ENCODE measurements around the gene HIC1. TPM values are rescaled to one million over a fixed set of nuclear protein-coding genes. Genes with fewer than 3 reads are reported as not detected.

The HIC1 gene
- total and polyA plus RNA-seq, 5 experiments from 2014 or later = 0.08 to 1.6 (median 0.81) TPM; not detected in 1

DNA sequence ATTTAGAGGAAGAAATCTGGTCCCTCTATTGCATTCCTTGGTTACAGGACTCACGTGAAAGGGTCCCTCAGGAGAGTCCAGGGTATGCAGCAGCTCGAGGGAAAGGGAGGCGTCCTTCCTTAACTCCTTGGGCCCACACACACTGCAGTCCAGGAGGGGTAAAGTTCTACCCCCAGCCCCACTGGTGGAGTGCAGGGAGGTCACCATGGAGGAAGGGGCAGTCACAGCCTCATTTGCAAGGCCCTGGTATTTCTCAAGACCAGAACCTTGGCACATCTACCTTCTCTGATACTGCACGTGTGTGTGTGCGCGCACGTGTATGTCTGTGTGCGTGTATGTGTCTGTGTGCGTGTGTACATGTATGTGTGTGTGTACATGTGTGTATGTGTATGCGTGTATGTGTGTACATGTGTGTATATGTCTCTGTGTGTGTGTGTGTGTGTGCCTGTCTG, 11.1 kb downstream of the HIC1 start:
- Mint-ChIP-seq H3K4me3 (no peak overlapping the region), H3K4me1 (peaks cover 0 to 20% (median 6%) of the 10 kb centered on the region in 4 donors), H3K36me3 (peaks cover 16 to 97% (median 83%) of the 10 kb centered on the region in 3 donors), H3K27me3 (peaks cover 2 to 32% (median 17%) of the 10 kb centered on the region in 5 donors), H3K27ac (no peak overlapping the region), H3K9me3 (no peaks in the 10 kb centered on the region)
- ATAC-seq (no peak), DNase-seq (no peak)
- POLR2A ChIA-PET = no interaction called here

DNA sequence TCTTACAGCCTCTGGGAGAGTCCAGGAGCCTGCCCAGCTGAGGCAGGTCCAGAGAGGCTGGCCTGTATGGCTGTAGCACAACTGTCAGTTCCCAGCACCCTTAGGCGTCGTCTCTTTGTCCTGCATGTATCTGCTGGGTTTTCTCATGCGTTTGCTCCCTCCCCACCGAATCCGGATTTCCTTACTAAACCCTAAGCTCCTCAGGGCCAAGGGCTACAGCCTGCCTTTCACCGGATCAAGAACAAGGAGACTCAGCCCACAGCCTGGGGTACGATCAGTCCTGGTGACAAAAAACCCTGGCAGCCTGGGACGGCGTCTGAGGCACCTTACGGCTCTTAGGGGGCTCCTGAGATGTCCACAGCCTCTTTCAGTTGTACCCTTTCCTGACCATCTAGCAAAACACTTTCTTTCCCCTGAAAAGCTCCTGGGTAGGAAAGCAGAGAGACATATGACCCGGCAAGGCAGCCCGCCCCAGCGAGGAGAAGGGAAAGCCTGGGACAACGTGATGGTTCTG, 12.2 kb downstream of the HIC1 start:
- POLR2A ChIA-PET = interaction anchor here (0.5 kb wide), 1 partner anchor 24 kb away, joined by 3 read pairs; no protein-coding TSS in a partner anchor
- H3K36me3 Mint-ChIP-seq = peaks cover 16 to 97% (median 78%) of the 10 kb centered on the region in 3 donors
- H3K9me3 Mint-ChIP-seq = no peaks in the 10 kb centered on the region
- no peak overlapping the region for H3K4me3 Mint-ChIP-seq
- ATAC-seq (no peak), DNase-seq (no peak)
- H3K27me3 Mint-ChIP-seq = peaks cover 2 to 22% (median 13%) of the 10 kb centered on the region in 5 donors
- peaks cover 0 to 21% (median 6%) of the 10 kb centered on the region in 4 donors for H3K4me1 Mint-ChIP-seq
- H3K27ac Mint-ChIP-seq = peak overlapping the region in 1 of 10 donors; percentile 53

DNA sequence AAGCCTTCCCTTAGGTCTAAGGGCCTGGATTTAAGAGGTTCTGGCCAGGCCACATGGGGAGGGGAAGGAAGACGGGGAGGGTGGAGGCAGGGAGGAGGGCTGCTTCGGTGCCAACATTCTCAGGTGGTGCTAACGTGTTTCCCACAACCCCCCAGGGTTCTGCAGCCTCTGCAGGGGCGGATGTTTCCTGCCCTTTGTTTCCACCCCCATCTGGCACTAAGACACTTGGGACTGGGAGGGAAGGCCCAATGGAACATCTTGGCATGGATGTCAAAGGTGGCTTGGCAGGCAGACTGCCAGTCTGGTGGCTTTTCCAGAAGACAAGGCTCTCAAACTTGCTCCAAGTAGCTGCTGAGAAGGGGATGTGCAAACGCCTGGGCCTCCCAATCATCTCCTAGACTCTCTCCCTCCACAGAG, 12.7 kb downstream of the HIC1 start:
- Mint-ChIP-seq H3K36me3 (peaks cover 16 to 97% (median 78%) of the 10 kb centered on the region in 3 donors), H3K4me3 (no peak overlapping the region), H3K27me3 (peaks cover 2 to 19% (median 13%) of the 10 kb centered on the region in 5 donors), H3K27ac (peak overlapping the region in 1 of 10 donors; percentile 53), H3K4me1 (peaks cover 0 to 20% (median 6%) of the 10 kb centered on the region in 4 donors), H3K9me3 (no peaks in the 10 kb centered on the region)
- ATAC-seq = no peak
- POLR2A ChIA-PET = interaction anchor here (0.5 kb wide), 1 partner anchor 24 kb away, joined by 3 read pairs; no protein-coding TSS in a partner anchor
- no peak for DNase-seq

DNA sequence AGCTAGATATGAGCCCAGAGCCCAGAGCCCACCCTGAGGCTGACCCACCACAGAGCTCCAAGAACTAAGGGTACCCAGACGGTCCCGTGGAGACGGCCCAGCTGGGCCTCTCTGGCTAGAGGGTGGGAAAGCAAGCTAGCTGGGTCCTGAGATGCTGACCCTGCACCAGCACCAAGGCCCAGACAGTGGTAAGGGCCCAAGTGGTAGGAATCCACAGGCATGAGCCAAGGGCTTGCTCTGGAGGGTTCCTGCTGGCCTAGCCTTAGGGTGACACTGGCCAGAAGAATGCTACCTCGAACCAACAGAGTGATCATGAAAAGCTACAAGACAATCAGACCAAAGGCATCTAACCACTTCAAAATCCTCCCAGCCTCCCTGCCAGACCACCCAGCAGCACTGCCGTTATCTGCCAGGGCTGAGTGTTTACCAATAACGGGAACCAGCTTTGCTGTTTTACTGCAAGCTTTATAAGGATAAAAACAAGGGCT, 13.2 kb downstream of the HIC1 start:
- H3K9me3 Mint-ChIP-seq = no peaks in the 10 kb centered on the region
- H3K4me3 Mint-ChIP-seq = no peak overlapping the region
- ATAC-seq (no peak), DNase-seq (no peak)
- H3K27ac Mint-ChIP-seq = peak overlapping the region in 4 of 10 donors; percentile 43 to 67 (median 56)
- peaks cover 0 to 22% (median 6%) of the 10 kb centered on the region in 4 donors for H3K4me1 Mint-ChIP-seq
- POLR2A ChIA-PET = interaction anchor here (0.9 kb wide), 1 partner anchor 11 kb away, joined by 4 read pairs; no protein-coding TSS in a partner anchor
- H3K27me3 Mint-ChIP-seq = peaks cover 2 to 19% (median 13%) of the 10 kb centered on the region in 5 donors
- H3K36me3 Mint-ChIP-seq = peaks cover 16 to 97% (median 78%) of the 10 kb centered on the region in 3 donors

DNA sequence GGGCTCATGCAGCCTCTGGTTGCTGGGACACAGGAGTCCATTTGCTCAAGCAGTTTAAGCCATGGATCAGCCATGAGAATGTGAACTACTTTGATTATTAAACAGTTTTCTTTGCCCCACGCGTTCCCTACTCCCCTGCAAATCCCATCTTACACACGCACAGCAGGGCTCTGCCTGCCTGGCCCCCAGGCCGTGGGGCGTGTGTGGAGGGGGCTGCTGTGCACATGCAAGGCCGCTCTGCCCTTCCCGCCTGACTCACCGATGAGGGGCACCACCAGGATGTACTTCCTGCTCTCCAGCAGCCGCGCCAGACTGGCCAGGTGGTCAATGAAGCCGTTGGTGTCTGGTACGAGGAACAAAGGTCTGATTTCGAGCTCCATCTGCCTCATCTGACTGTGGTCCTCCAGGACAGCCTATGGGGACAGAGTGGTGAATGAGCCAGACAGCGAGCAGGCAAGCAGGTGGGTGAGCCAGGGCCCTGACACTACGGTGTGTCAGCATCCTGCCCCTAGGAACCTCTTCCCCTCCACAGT, 13.7 kb downstream of the HIC1 start:
- POLR2A ChIA-PET = interaction anchor here (0.9 kb wide), 1 partner anchor 12 kb away, joined by 4 read pairs; no protein-coding TSS in a partner anchor
- no peak for ATAC-seq
- Mint-ChIP-seq H3K9me3 (no peaks in the 10 kb centered on the region), H3K27ac (peak overlapping the region in 7 of 10 donors; percentile 43 to 84 (median 48)), H3K27me3 (peaks cover 2 to 14% (median 13%) of the 10 kb centered on the region in 5 donors), H3K4me1 (peaks cover 0 to 22% (median 6%) of the 10 kb centered on the region in 4 donors), H3K4me3 (no peak overlapping the region), H3K36me3 (peaks cover 16 to 95% (median 73%) of the 10 kb centered on the region in 3 donors)
- DNase-seq = no peak

DNA sequence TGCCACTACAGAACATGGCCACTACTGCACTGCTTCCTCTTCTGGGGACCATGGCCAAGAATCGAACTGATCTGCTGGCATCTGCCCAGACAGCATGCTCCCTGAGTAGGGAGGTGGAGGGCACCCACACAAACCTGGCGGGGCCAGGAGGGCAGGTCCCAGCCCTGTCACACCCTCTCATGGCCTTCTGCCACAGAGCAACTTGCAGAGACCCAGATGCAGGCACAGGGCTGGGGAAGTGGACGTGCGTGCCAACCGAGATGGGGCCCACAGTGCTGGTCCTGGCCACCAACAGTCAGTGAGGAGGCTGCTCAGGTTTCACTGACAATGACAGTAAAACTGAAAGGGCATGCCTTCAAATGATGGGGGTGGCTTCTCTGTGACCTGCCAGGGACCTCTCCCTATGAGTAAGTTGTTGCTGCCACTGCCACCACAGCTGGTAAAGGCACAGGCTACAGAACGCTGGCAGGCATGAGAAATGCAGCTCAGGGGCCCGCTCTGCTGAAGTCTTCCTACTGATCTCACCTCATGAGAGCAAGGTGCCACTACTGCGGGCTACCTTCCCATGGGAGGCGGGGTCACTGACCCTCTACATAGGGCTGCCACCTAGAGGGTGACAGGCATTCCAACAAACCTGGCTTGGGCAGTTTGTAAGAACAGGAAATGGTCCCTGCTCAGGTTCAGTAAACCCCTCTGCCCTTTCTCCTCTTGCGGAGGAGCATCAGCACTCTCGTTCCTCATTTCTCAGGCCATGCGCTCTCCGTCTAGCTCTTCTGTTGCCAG, 15.5 kb downstream of the HIC1 start:
- peak overlapping the region in 1 of 10 donors; percentile 30 for H3K4me3 Mint-ChIP-seq

DNA sequence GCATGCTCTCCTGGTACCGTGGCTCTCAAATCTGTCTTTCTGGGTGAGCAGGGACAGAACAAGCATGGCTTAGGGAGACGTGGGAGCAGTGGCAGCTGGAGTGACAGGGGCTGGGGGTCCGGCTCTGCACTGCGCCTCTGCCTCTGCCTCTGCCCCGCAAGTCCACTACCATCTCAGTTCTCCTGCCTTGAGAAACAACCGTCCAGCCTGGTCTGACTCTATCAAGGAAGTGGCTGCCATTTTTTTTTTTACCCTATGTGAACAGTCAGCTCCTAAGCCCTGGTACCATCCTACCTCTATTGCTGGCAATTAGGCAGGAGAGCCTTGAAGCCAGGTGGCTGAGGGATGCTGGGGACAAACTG, 16.1 kb downstream of the HIC1 start:
- POLR2A ChIA-PET = no interaction called here
- no peak for ATAC-seq
- Mint-ChIP-seq H3K27me3 (peaks cover 0 to 4% (median 1%) of the 10 kb centered on the region in 5 donors), H3K4me1 (peaks cover 0 to 24% (median 6%) of the 10 kb centered on the region in 4 donors), H3K27ac (peak overlapping the region in 3 of 10 donors; percentile 53 to 77 (median 55)), H3K9me3 (no peaks in the 10 kb centered on the region), H3K4me3 (no peak overlapping the region), H3K36me3 (peaks cover 8 to 81% (median 59%) of the 10 kb centered on the region in 3 donors)
- DNase-seq = no peak

More for the DNA sequence above, 15.5 kb downstream of the HIC1 start:
- POLR2A ChIA-PET = no interaction called here
- DNase-seq = no peak
- Mint-ChIP-seq H3K4me1 (peaks cover 0 to 19% (median 5%) of the 10 kb centered on the region in 4 donors), H3K27ac (peak overlapping the region in 4 of 10 donors; percentile 24 to 77 (median 41)), H3K36me3 (peaks cover 8 to 82% (median 61%) of the 10 kb centered on the region in 3 donors), H3K9me3 (no peaks in the 10 kb centered on the region), H3K27me3 (peaks cover 0 to 6% (median 1%) of the 10 kb centered on the region in 5 donors)
- ATAC-seq = peak in 1 of 2 donors; percentile 38

DNA sequence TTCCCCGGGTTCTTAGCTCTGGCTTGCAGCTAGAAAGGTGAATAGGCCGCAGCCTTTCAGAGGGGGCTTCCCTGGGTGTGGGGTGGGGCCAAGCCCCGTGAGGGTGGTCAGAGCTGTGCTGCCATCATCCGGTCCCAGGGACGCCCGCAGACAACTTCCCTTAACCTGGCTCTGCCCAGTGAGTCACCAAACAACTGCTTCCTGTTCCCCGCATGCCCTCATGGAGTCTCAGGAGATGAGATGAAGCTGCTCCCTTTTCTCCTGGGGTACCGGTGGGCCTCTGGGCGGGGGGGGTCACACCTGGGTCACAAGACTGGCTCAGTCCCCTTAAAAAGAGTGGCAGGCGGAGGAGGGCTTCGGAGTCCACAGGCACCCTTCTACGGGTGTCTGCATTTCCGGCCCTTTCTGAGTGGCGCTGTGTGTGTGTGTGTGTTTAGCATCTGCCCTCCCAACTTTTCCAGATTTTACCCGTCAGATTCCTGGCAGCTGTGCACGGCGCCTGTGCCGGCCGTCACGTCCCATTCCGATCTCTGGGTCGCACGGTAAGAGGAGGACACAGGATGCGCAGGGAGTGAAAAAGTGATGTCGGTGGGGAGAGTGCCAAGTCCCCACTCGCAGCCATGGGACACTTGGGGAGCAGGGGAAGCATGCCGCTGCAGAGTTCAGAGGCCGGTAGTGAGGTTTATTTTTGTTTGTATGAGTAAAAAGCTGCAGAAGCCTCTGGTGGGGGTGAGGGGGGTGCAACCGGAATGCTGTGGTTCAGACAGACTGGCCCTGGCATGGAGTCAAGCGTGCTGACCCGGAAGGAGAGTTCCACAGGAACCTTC, 16.8 kb downstream of the HIC1 start:
- no peaks in the 10 kb centered on the region for H3K9me3 Mint-ChIP-seq
- no peak for DNase-seq
- H3K4me3 Mint-ChIP-seq = no peak overlapping the region
- H3K36me3 Mint-ChIP-seq = peaks cover 4 to 80% (median 60%) of the 10 kb centered on the region in 3 donors
- H3K4me1 Mint-ChIP-seq = peaks cover 0 to 26% (median 6%) of the 10 kb centered on the region in 4 donors
- H3K27me3 Mint-ChIP-seq = peaks cover 0 to 4% (median 0%) of the 10 kb centered on the region in 5 donors
- ATAC-seq = no peak
- peak overlapping the region in 1 of 10 donors; percentile 7 for H3K27ac Mint-ChIP-seq
- POLR2A ChIA-PET = no interaction called here

DNA sequence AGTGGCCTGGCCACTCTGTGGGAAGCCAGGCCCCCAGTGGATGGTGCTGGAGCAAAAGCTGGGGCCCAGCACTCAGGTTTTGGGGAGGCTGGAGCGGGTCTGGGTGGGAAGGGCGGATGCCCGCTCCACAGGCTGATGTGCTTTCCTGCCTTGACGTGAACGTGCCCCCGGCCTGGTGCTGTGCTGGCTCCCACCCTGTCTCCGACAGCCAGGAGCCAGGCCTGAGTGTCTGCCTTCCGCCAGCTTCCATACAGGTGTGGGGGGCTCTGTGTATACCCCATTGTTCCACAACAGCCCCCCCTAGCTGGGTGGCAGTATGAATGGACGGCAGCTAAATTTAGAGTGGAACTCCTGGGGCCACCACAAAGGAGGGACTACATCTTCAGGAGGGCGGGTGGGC, 20.0 kb downstream of the HIC1 start:
- Mint-ChIP-seq H3K9me3 (no peaks in the 10 kb centered on the region), H3K27ac (peak overlapping the region in 1 of 10 donors; percentile 31), H3K4me1 (peaks cover 0 to 28% (median 5%) of the 10 kb centered on the region in 4 donors), H3K36me3 (peaks cover 2 to 81% (median 53%) of the 10 kb centered on the region in 3 donors), H3K4me3 (no peak overlapping the region), H3K27me3 (peaks cover 0 to 2% (median 0%) of the 10 kb centered on the region in 5 donors)
- POLR2A ChIA-PET = no interaction called here
- no peak for DNase-seq
- ATAC-seq = no peak

DNA sequence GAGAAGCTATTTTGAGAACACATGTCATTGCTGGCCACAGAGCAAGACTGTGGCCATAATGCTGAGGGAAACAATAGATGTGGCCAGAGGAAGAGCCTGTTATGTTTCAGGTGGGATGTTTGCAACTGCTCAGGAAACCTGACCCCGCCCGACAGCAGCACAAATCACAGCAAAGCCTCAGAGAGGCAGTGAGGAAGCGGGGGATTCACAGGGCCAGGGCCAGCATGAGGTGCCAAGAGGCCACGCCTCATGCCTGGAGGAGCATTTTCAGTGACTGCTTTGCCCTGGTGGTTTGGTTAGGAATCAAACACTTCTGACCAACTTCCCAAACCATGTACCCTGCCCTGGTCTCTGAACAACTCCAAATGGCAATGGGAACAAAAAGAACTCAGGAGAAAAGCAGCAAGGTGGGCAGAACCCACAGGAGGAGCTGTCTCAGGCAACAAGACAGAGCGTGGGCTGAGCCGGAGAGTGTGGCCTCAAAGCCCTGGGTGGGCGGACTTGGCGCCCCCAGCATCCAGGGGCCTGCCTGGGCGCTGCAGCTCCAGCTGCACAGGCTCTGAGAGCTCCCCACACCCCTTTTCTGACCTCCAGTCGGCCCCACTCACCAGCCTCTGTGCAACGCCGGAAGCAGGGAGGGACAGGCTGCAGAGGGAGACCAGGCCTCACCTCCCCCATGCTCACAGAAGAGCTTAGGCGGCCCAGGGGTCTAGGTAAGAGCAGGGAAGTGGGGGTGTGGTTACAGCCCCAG, 20.6 kb downstream of the HIC1 start:
- Mint-ChIP-seq H3K36me3 (peaks cover 0 to 82% (median 55%) of the 10 kb centered on the region in 3 donors), H3K27ac (peak overlapping the region in 4 of 10 donors; percentile 11 to 58 (median 38)), H3K4me1 (peaks cover 0 to 25% (median 5%) of the 10 kb centered on the region in 4 donors), H3K4me3 (no peak overlapping the region), H3K9me3 (no peaks in the 10 kb centered on the region), H3K27me3 (peaks cover 0 to 2% (median 0%) of the 10 kb centered on the region in 5 donors)
- DNase-seq (no peak), ATAC-seq (peak in 1 of 2 donors; percentile 25)
- POLR2A ChIA-PET = interaction anchor here (0.6 kb wide), 1 partner anchor 360 kb away, joined by 4 read pairs; no protein-coding TSS in a partner anchor
